Ascending aorta (tissue), 2 donors: ENCODE results near the gene USP47. TPM values are rescaled to one million over a fixed set of nuclear protein-coding genes. Genes with fewer than 3 reads are reported as not detected.

ENCODE experiments used
- DNase-seq, 2 donors: peaks; one replicate each; pipeline ENCODE4 v3.0.0-alpha.2; 2019; ENCODE audit warnings: low spot score in 2 of 2
- H3K27ac ChIP-seq, 2 donors: fragments of 200-600 bp; sonication (generic); one replicate each; pipeline ENCODE4 v1.5.1; 2016 to 2017; ENCODE audit warnings: mild to moderate bottlenecking in 1 of 2
- H3K27me3 ChIP-seq: fragments of 200-600 bp; sonication (generic); one replicate; pipeline ENCODE4 v1.5.1; 2017
- H3K36me3 ChIP-seq, 2 donors: fragments of 200-600 bp; sonication (generic); one replicate each; pipeline ENCODE4 v1.5.1; 2016
- H3K4me1 ChIP-seq, 2 donors: fragments of 200-600 bp; sonication (generic); one replicate each; pipeline ENCODE4 v1.5.1; 2016 to 2017; ENCODE audit warnings: mild to moderate bottlenecking in 1 of 2
- H3K4me3 ChIP-seq, 2 donors: fragments of 200-600 bp; sonication (generic); one replicate each; pipeline ENCODE4 v1.5.1; 2016 to 2017; ENCODE audit warnings: mild to moderate bottlenecking in 1 of 2
- H3K9me3 ChIP-seq, 2 donors: fragments of 200-600 bp; sonication (generic); one replicate each; pipeline ENCODE4 v1.5.1; 2016
- CTCF ChIP-seq, 3 experiments: fragments of 200-600 bp in 2 of 3; fragments of 450-650 bp in 1 of 3; sonication (generic) in 2 of 3; IDR thresholded peaks; one replicate each; pipeline ENCODE4 v1.5.1; 2016 to 2019; ENCODE audit warnings: antibody characterized with exemption in 3 of 3, mild to moderate bottlenecking in 1 of 3, moderate library complexity in 1 of 3
- intact Hi-C: fragments of 100-400 bp; cut with DNase I; formaldehyde crosslinking; loops from one replicate; pipeline ENCODE4 v1.15.1; 2023
- total RNA-seq: library from RNA; depleted of rRNA; stranded (reverse); fragments of >200 nt; gene quantifications from one replicate; pipeline ENCODE4 v1.1.0, GENCODE V29; 2016

USP47 gene
- total RNA-seq, 1 donor from 2014 or later, result 18.2 TPM

GRCh38 chr11:11884774-11885481 lies 43.2 kb downstream of the USP47 start:
- Histone ChIP-seq H3K9me3 (no peaks in the 10 kb centered on the region), H3K27me3 (no peaks in the 10 kb centered on the region), H3K4me1 (no peaks in the 10 kb centered on the region), H3K36me3 (peaks cover 24 to 42% of the 10 kb centered on the region in 2 donors), H3K27ac (no peak overlapping the region), H3K4me3 (no peak overlapping the region)
- no peak for TF ChIP-seq CTCF (IDR thresholded peaks at IDR 0.05)
- no peak for DNase-seq
- intact Hi-C loops, result no loop called here

- Histone ChIP-seq H3K9me3 (no peaks in the 10 kb centered on the region), H3K27me3 (no peaks in the 10 kb centered on the region), H3K27ac (no peak overlapping the region), H3K36me3 (peaks cover 5 to 18% of the 10 kb centered on the region in 2 donors), H3K4me1 (no peaks in the 10 kb centered on the region), H3K4me3 (no peak overlapping the region)
- intact Hi-C loops, result no loop called here
- no peak for TF ChIP-seq CTCF (IDR thresholded peaks at IDR 0.05)
- no peak for DNase-seq
These were observed 52.7 kb downstream of the USP47 start for GRCh38 chr11:11894486-11894885.

- Histone ChIP-seq H3K9me3 (no peaks in the 10 kb centered on the region), H3K4me3 (no peak overlapping the region), H3K27me3 (no peaks in the 10 kb centered on the region), H3K36me3 (peaks cover 5 to 18% of the 10 kb centered on the region in 2 donors), H3K27ac (no peak overlapping the region), H3K4me1 (no peaks in the 10 kb centered on the region)
- no peak for DNase-seq
- intact Hi-C loops, result loop anchor here (5.0 kb wide), 1 partner anchor 93 kb away; no protein-coding TSS in a partner anchor
- peak in 2 of 3 experiments; percentile 10 to 13 for TF ChIP-seq CTCF (IDR thresholded peaks at IDR 0.05)
These were observed 53.9 kb downstream of the USP47 start for GRCh38 chr11:11895672-11896071.

GRCh38 chr11:11898648-11899047 lies 56.9 kb downstream of the USP47 start:
- TF ChIP-seq CTCF (IDR thresholded peaks at IDR 0.05), result no peak
- H3K27ac ChIP-seq, result no peak overlapping the region
- peaks cover 2 to 21% of the 10 kb centered on the region in 2 donors for H3K36me3 ChIP-seq
- H3K9me3 ChIP-seq, result no peaks in the 10 kb centered on the region
- H3K4me3 ChIP-seq, result no peak overlapping the region
- H3K27me3 ChIP-seq, result no peaks in the 10 kb centered on the region
- no peaks in the 10 kb centered on the region for H3K4me1 ChIP-seq
- no peak for DNase-seq
- intact Hi-C loops, result loop anchor here (5.0 kb wide), 1 partner anchor 96 kb away; no protein-coding TSS in a partner anchor

- Histone ChIP-seq H3K4me1 (no peaks in the 10 kb centered on the region), H3K27ac (no peak overlapping the region), H3K36me3 (peaks cover 2 to 24% of the 10 kb centered on the region in 2 donors), H3K4me3 (no peak overlapping the region), H3K9me3 (no peaks in the 10 kb centered on the region), H3K27me3 (no peaks in the 10 kb centered on the region)
- DNase-seq, result no peak
- intact Hi-C loops, result loop anchor here (5.0 kb wide), 1 partner anchor 97 kb away; no protein-coding TSS in a partner anchor
- no peak for TF ChIP-seq CTCF (IDR thresholded peaks at IDR 0.05)
These were observed 57.6 kb downstream of the USP47 start for GRCh38 chr11:11899401-11899800.
